ENCODE data around the gene EFHC1.
"Not testable (repeated sequence)": the region's sequence is repeated elsewhere in the genome, so short reads cannot be mapped to it uniquely, and the experiment has no call there.

- TF ChIP-seq POLR2A, POLR2AphosphoS5 (IDR thresholded peaks at IDR 0.05; ENCODE audit: low read depth, low read length): not testable (repeated sequence)
Measured at GRCh38 chr6:52388119-52388518, 32.0 kb upstream of the EFHC1 start.

Measured in GM12892 (cell line).